GM12878 (cell line): Measurements from ENCODE around the gene MAD2L1BP. TPM values are rescaled to one million over a fixed set of nuclear protein-coding genes. Genes with fewer than 3 reads are reported as not detected.

Experiments used
- ATAC-seq: fragments of 200-7000 bp; cut with Tn5 transposase; 3 replicates; pipeline ENCODE4 v1.9.1; 2020; ENCODE audit warnings: mild to moderate bottlenecking, moderate library complexity
- BruUV-seq: library from RNA; stranded (reverse); fragments of 400-500 nt; replicated peaks from 2 replicates; lab custom pipeline; 2021; lab: Mats Ljungman, UMichigan
- CTCF ChIA-PET: fragments of 300-600 bp; sonication (Branson Sonifier 250); formaldehyde crosslinking; extraction: SDS; loops from one replicate; lab custom pipeline; 2021; ENCODE audit warnings: inconsistent platforms; lab: Yijun Ruan, JAX
- POLR2A ChIA-PET: fragments of 350-600 bp; formaldehyde crosslinking; extraction: SDS; loops from one replicate; lab custom pipeline; 2021; ENCODE audit warnings: inconsistent platforms; lab: Charles Lee
- RAD21 ChIA-PET: fragments of 300-600 bp; sonication (Branson Sonifier 250); formaldehyde crosslinking; loops from one replicate; lab custom pipeline; 2023; ENCODE audit warnings: antibody characterized with exemption; ENCODE audit not compliant: unreplicated experiment; lab: Charles Lee
- SMC1A ChIA-PET: fragments of 300-600 bp; sonication (Branson Sonifier 250); formaldehyde crosslinking; loops from one replicate; lab custom pipeline; 2023; ENCODE audit not compliant: unreplicated experiment, uncharacterized antibody; lab: Charles Lee
- DNase-seq: peaks from one replicate; pipeline ENCODE4 v3.0.0-alpha.2; 2011; ENCODE audit warnings: low read depth, low spot score
- FAIRE-seq: peaks from 3 replicates; lab custom pipeline; 2011; peaks lifted over from hg19 to GRCh38; lab: Jason Lieb, UNC
- H2AFZ ChIP-seq: 2 replicates; pipeline ENCODE4 v1.6.0; 2011; ENCODE audit warnings: low read depth, low read length, control low read depth; ENCODE audit not compliant: control insufficient read depth
- H3K27ac ChIP-seq: 2 replicates; pipeline ENCODE4 v1.5.1; 2011; ENCODE audit warnings: control low read depth; ENCODE audit not compliant: control insufficient read depth, insufficient read depth
- H3K27me3 ChIP-seq, 2 experiments: replicated peaks in 1 of 2; 2 replicates each; pipeline versions ENCODE4 v1.6.0 to v1.6.1; 2011; ENCODE audit warnings: low read length in 1 of 2; ENCODE audit not compliant: control insufficient read depth in 2 of 2, insufficient read depth in 2 of 2
- H3K36me3 ChIP-seq, 2 experiments: 2 replicates each; pipeline ENCODE4 v1.5.1; 2011; ENCODE audit warnings: low read length in 1 of 2; ENCODE audit not compliant: control insufficient read depth in 2 of 2, insufficient read depth in 2 of 2
- H3K4me1 ChIP-seq: 2 replicates; pipeline ENCODE4 v1.6.1; 2011; ENCODE audit warnings: mild to moderate bottlenecking, low read length, moderate library complexity, mixed read lengths; ENCODE audit not compliant: control insufficient read depth, insufficient read depth
- H3K4me2 ChIP-seq: 2 replicates; pipeline ENCODE4 v1.6.0; 2011; ENCODE audit warnings: control low read depth; ENCODE audit not compliant: control insufficient read depth, insufficient read depth
- H3K4me3 ChIP-seq: fragments of 200-600 bp; sonication (generic); 2 replicates; pipeline ENCODE4 v1.5.1; 2016
- H3K79me2 ChIP-seq: 2 replicates; pipeline ENCODE4 v1.6.0; 2011; ENCODE audit warnings: low read length; ENCODE audit not compliant: control insufficient read depth, insufficient read depth
- H3K9ac ChIP-seq: 2 replicates; pipeline ENCODE4 v1.8.0; 2011; ENCODE audit warnings: low read length, control low read depth, mixed read lengths; ENCODE audit not compliant: control insufficient read depth, insufficient read depth
- H3K9me3 ChIP-seq: replicated peaks from 3 replicates; pipeline ENCODE4 v1.5.1; 2011; ENCODE audit warnings: mild to moderate bottlenecking, low read length; ENCODE audit not compliant: control insufficient read depth, insufficient read depth
- H4K20me1 ChIP-seq: 2 replicates; pipeline ENCODE4 v1.6.0; 2011; ENCODE audit not compliant: control insufficient read depth, insufficient read depth
- CREM ChIP-seq: IDR thresholded peaks from 2 replicates; pipeline ENCODE4 v1.6.1; 2014; ENCODE audit warnings: antibody characterized with exemption, low read depth
- FOXK2 ChIP-seq: fragments of 450-650 bp; IDR thresholded peaks from 2 replicates; pipeline ENCODE4 v1.6.1; 2017; ENCODE audit warnings: mild to moderate bottlenecking, moderate library complexity
- IRF4 ChIP-seq: IDR thresholded peaks from 2 replicates; pipeline ENCODE4 v1.6.1; 2011; ENCODE audit warnings: low read depth, low read length
- NFYA ChIP-seq: IDR thresholded peaks from 2 replicates; pipeline ENCODE4 v1.6.1; 2011; ENCODE audit warnings: low read depth, mild to moderate bottlenecking, low read length, improper control_type of control experiment, borderline replicate concordance
- PRDM15 ChIP-seq: fragments of 450-650 bp; formaldehyde crosslinking; IDR thresholded peaks from 2 replicates; pipeline ENCODE4 v1.4.0; 2020; ENCODE audit warnings: mild to moderate bottlenecking, moderate library complexity
- SUPT20H ChIP-seq: IDR thresholded peaks from 2 replicates; pipeline ENCODE4 v1.6.1; 2011; ENCODE audit warnings: low read depth, mild to moderate bottlenecking, low read length, moderate library complexity, borderline replicate concordance; ENCODE audit not compliant: control insufficient read depth
- ZNF207 ChIP-seq: fragments of 450-650 bp; IDR thresholded peaks from 2 replicates; pipeline ENCODE4 v1.6.1; 2014; ENCODE audit warnings: antibody characterized with exemption, mild to moderate bottlenecking, borderline replicate concordance
- ZNF217 ChIP-seq: fragments of 450-650 bp; IDR thresholded peaks from 2 replicates; pipeline ENCODE4 v1.6.1; 2017; ENCODE audit warnings: antibody characterized with exemption, mild to moderate bottlenecking
- WGBS: methylation state at CpG from one replicate; pipeline ENCODE4 v1.1.6; 2016; ENCODE audit warnings: low lambda C conversion rate; ENCODE audit not compliant: insufficient replicate concordance, insufficient coverage; ENCODE audit errors: missing lambda C conversion rate; 5-methylcytosine and 5-hydroxymethylcytosine counted together
- in situ Hi-C: fragments of 300-500 bp; cut with MboI; formaldehyde crosslinking; loops from 9 replicates; pipeline ENCODE4 v1.14.3; 2018; ENCODE audit warnings: mixed read lengths
- intact Hi-C: fragments of 100-400 bp; cut with micrococcal nuclease; formaldehyde crosslinking; loops from one replicate; pipeline ENCODE4 v1.14.2; 2022; ENCODE audit not compliant: unreplicated experiment
- polyA plus RNA-seq, 11 experiments: library from polyadenylated mRNA; depleted of rRNA in 4 of 11; unstranded in 6 of 11; stranded (reverse) in 5 of 11; fragments of >200 nt; fragmentation: Nextera tagmentation in 4 of 11; fragmentation: Illumina TruSeq in 1 of 11; extraction: Ambion mirVana in 4 of 11; extraction: Trizol in 1 of 11; gene quantifications; 1 replicate in 1 of 11; 2 replicates in 10 of 11; pipeline versions ENCODE4 v1.2.1 to v1.2.3, GENCODE V29; 2011 to 2016; ENCODE audit warnings: inconsistent platforms in 2 of 11, missing spikeins in 2 of 11, low read depth in 1 of 11
- total RNA-seq, 4 experiments: library from RNA; depleted of rRNA in 3 of 4; stranded (reverse); fragments of >200 nt in 3 of 4; fragmentation: Illumina TruSeq in 1 of 4; extraction: Trizol in 1 of 4; gene quantifications; 2 replicates each; pipeline versions ENCODE4 v1.2.1 to v1.2.3, GENCODE V29; 2013 to 2021
- TF ChIP-seq, protein P1 (sequence below): IDR thresholded peaks from 2 replicates; pipeline ENCODE4 v1.6.1; 2012; ENCODE audit warnings: low read depth, low read length, improper control_type of control experiment
- TF ChIP-seq, protein P2 (sequence below): fragments of 450-650 bp; IDR thresholded peaks from 2 replicates; pipeline ENCODE4 v1.6.1; 2016; ENCODE audit warnings: mild to moderate bottlenecking

Gene MAD2L1BP
- total and polyA plus RNA-seq, 10 of the 15 experiments (the other 5 are each of a cell fraction or from before 2014, with no cell fraction given) = 39.2 to 155 (median 60.3) TPM

- H3K4me2 ChIP-seq = no peak overlapping the region
- peaks cover 10% of the 10 kb centered on the region for H3K4me1 ChIP-seq
- ChIA-PET CTCF (interaction anchor here (0.6 to 1.8 kb wide), 4 partner anchors 73 to 759 kb away, joined by 3 to 5 read pairs (median 3); no protein-coding TSS in a partner anchor), RAD21 (no interaction called here), SMC1A (no interaction called here), POLR2A (interaction anchor here (0.5 kb wide), 1 partner anchor 297 kb away, joined by 3 read pairs; no protein-coding TSS in a partner anchor)
- no peaks in the 10 kb centered on the region for H3K9me3 ChIP-seq
- ATAC-seq (no peak), FAIRE-seq (no peak), DNase-seq (no peak)
- no peak overlapping the region for H3K4me3 ChIP-seq
- H3K79me2 ChIP-seq = peaks cover 40% of the 10 kb centered on the region
- in situ Hi-C loops (no loop called here), intact Hi-C loops (no loop called here)
- no peaks in the 10 kb centered on the region for H3K27me3 ChIP-seq
- no peaks in the 10 kb centered on the region for H4K20me1 ChIP-seq
- no peak overlapping the region for H2AFZ ChIP-seq
- H3K36me3 ChIP-seq = peaks cover 16 to 22% of the 10 kb centered on the region in 2 experiments; a peak in 3 of 4 replicates
- BruUV-seq = no TSS peak
- WGBS = 96% methylated on average over 11 of the region's 11 CpGs
- H3K9ac ChIP-seq = no peak overlapping the region
- H3K27ac ChIP-seq = no peak overlapping the region
- TF ChIP-seq NFYA (no peak), CREM (no peak)
Measured at GRCh38 chr6:43680308-43681200, 44.9 kb downstream of the MAD2L1BP start.

DNA sequence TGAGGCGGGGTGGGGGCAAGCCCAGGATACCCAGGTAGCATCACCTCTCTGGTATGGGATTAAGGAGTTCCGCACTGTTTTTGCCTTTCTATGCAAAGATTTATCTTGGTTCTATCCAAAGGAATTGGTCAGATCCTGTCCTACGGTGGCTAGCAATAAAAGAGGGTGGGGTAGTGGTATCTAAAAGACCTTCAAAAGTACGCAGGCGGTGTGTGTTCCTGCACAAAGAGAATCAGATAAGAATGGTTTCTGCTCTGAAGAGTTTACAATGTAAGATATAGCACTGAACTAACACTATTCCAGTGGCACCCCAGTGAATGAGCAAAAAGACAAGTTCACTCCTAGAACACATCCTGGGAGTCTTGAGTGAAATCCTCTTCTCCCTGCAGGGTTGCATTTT, 45.7 kb downstream of the MAD2L1BP start:
- FAIRE-seq (no peak), ATAC-seq (no peak), DNase-seq (no peak)
- POLR2A ChIA-PET = interaction anchor here (0.5 kb wide), 1 partner anchor 298 kb away, joined by 3 read pairs; no protein-coding TSS in a partner anchor
- Histone ChIP-seq H3K4me1 (peaks cover 13% of the 10 kb centered on the region), H4K20me1 (no peaks in the 10 kb centered on the region), H3K9me3 (no peaks in the 10 kb centered on the region), H3K79me2 (peaks cover 47% of the 10 kb centered on the region), H3K9ac (no peak overlapping the region), H3K4me3 (no peak overlapping the region), H3K27ac (no peak overlapping the region), H3K36me3 (peaks cover 15 to 22% of the 10 kb centered on the region in 2 experiments; a peak in 3 of 4 replicates), H3K27me3 (no peaks in the 10 kb centered on the region), H2AFZ (no peak overlapping the region), H3K4me2 (no peak overlapping the region)
- RAD21 ChIA-PET = no interaction called here
- CTCF ChIA-PET = interaction anchor here (1.4 to 1.8 kb wide), 2 partner anchors 92 to 397 kb away, joined by 3 to 5 read pairs; no protein-coding TSS in a partner anchor
- in situ Hi-C loops (no loop called here), intact Hi-C loops (no loop called here)
- no TSS peak for BruUV-seq
- SMC1A ChIA-PET = no interaction called here
- 100% methylated on average over 5 of the region's 5 CpGs for WGBS
- TF ChIP-seq IRF4 = no peak
- TF ChIP-seq ZNF207 = no peak
- no peak for TF ChIP-seq SUPT20H
- TF ChIP-seq, protein P1, sequence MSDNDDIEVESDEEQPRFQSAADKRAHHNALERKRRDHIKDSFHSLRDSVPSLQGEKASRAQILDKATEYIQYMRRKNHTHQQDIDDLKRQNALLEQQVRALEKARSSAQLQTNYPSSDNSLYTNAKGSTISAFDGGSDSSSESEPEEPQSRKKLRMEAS = no peak
- TF ChIP-seq FOXK2 = no peak
- TF ChIP-seq ZNF217 = no peak
- TF ChIP-seq, protein P2, sequence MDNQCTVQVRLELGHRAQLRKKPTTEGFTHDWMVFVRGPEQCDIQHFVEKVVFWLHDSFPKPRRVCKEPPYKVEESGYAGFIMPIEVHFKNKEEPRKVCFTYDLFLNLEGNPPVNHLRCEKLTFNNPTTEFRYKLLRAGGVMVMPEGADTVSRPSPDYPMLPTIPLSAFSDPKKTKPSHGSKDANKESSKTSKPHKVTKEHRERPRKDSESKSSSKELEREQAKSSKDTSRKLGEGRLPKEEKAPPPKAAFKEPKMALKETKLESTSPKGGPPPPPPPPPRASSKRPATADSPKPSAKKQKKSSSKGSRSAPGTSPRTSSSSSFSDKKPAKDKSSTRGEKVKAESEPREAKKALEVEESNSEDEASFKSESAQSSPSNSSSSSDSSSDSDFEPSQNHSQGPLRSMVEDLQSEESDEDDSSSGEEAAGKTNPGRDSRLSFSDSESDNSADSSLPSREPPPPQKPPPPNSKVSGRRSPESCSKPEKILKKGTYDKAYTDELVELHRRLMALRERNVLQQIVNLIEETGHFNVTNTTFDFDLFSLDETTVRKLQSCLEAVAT = no peak
- TF ChIP-seq PRDM15 (CRISPR knock-in tag) = no peak
